SK-N-SH (cell line): ENCODE results near the gene PIPOX. TPM values are rescaled to one million over a fixed set of nuclear protein-coding genes. Genes with fewer than 3 reads are reported as not detected.

Experiments used
- CTCF ChIA-PET: fragments of 300-600, 350-600 bp; formaldehyde crosslinking; extraction: SDS; loops from one replicate; lab custom pipeline; 2021; lab: Yijun Ruan, JAX
- POLR2A ChIA-PET: fragments of 350-600 bp; sonication (Branson Sonifier 250); formaldehyde crosslinking; extraction: SDS; loops from one replicate; lab custom pipeline; 2020; ENCODE audit warnings: antibody characterized with exemption, inconsistent platforms; lab: Yijun Ruan, JAX
- DNase-seq: peaks from one replicate; pipeline ENCODE4 v3.0.0; 2012
- H2AFZ ChIP-seq: fragments of 200-600 bp; sonication (generic); 2 replicates; pipeline ENCODE4 v1.8.1; 2016; ENCODE audit warnings: antibody characterized with exemption, mild to moderate bottlenecking, low read depth
- H3F3A ChIP-seq: fragments of 200-600 bp; sonication (generic); replicated peaks from 2 replicates; pipeline ENCODE3; 2016; ENCODE audit warnings: antibody characterized with exemption, mild to moderate bottlenecking; ENCODE audit not compliant: insufficient read depth
- H3K27ac ChIP-seq, 2 experiments: fragments of 200-500 bp in 1 of 2; fragments of 200-600 bp in 1 of 2; sonication (Bioruptor generic) in 1 of 2; sonication (generic), shearing (Covaris generic) in 1 of 2; 2 replicates each; pipeline versions ENCODE4 v1.5.1 to v1.6.1; 2014 to 2016; ENCODE audit warnings: low read depth in 2 of 2, inconsistent platforms in 1 of 2, low read length in 1 of 2, mild to moderate bottlenecking in 1 of 2, mixed read lengths in 1 of 2
- H3K27me3 ChIP-seq: fragments of 200-600 bp; sonication (generic), shearing (Covaris generic); 2 replicates; pipeline ENCODE4 v1.6.1; 2016; ENCODE audit warnings: mixed run types; ENCODE audit not compliant: insufficient read depth
- H3K36me3 ChIP-seq, 2 experiments: fragments of 200-500 bp in 1 of 2; fragments of 200-600 bp in 1 of 2; sonication (Bioruptor generic) in 1 of 2; sonication (generic) in 1 of 2; replicated peaks in 1 of 2; 2 replicates each; pipeline versions ENCODE3 to v1.5.1; 2014 to 2016; ENCODE audit warnings: low read length in 1 of 2, mild to moderate bottlenecking in 1 of 2; ENCODE audit not compliant: insufficient read depth in 2 of 2, control insufficient read depth in 1 of 2
- H3K4me1 ChIP-seq, 2 experiments: fragments of 200-500 bp in 1 of 2; fragments of 200-600 bp in 1 of 2; sonication (Bioruptor generic) in 1 of 2; sonication (generic), shearing (Covaris generic) in 1 of 2; 2 replicates each; pipeline versions ENCODE4 v1.5.1 to v1.6.1; 2014 to 2016; ENCODE audit warnings: low read depth in 1 of 2, low read length in 1 of 2, mixed run types in 1 of 2; ENCODE audit not compliant: insufficient read depth in 2 of 2, control insufficient read depth in 1 of 2
- H3K4me2 ChIP-seq: fragments of 200-600 bp; sonication (generic), shearing (Covaris generic); 2 replicates; pipeline ENCODE4 v1.6.1; 2017; ENCODE audit warnings: mixed run types
- H3K4me3 ChIP-seq, 2 experiments: fragments of 200-500 bp in 1 of 2; fragments of 200-600 bp in 1 of 2; sonication (Bioruptor generic) in 1 of 2; sonication (generic), shearing (Covaris generic) in 1 of 2; 2 replicates each; pipeline versions ENCODE4 v1.5.1 to v1.8.1; 2014 to 2016; ENCODE audit warnings: low read depth in 2 of 2, inconsistent platforms in 1 of 2, low read length in 1 of 2, mild to moderate bottlenecking in 1 of 2, mixed read lengths in 1 of 2, moderate library complexity in 1 of 2
- H3K79me2 ChIP-seq: fragments of 200-600 bp; sonication (generic); 2 replicates; pipeline ENCODE4 v1.8.1; 2017; ENCODE audit warnings: mild to moderate bottlenecking; ENCODE audit not compliant: insufficient read depth
- H3K9ac ChIP-seq: fragments of 200-600 bp; sonication (generic); 2 replicates; pipeline ENCODE4 v1.6.1; 2017; ENCODE audit warnings: mixed run types
- H3K9me2 ChIP-seq: fragments of 200-600 bp; sonication (generic); 2 replicates; pipeline ENCODE4 v1.6.1; 2017; ENCODE audit warnings: mixed run types
- H3K9me3 ChIP-seq: fragments of 200-600 bp; sonication (generic); 2 replicates; pipeline ENCODE4 v1.6.1; 2017; ENCODE audit warnings: mixed run types, mild to moderate bottlenecking, moderate library complexity
- H4K20me1 ChIP-seq: fragments of 200-600 bp; sonication (generic); 2 replicates; pipeline ENCODE4 v1.6.1; 2017; ENCODE audit warnings: mild to moderate bottlenecking, mixed run types; ENCODE audit not compliant: insufficient read depth
- CTCF ChIP-seq: fragments of 200-600 bp; sonication (generic); IDR thresholded peaks from 2 replicates; pipeline ENCODE4 v1.6.1; 2017; ENCODE audit warnings: antibody characterized with exemption, mild to moderate bottlenecking, moderate library complexity
- ELF1 ChIP-seq: IDR thresholded peaks from 2 replicates; pipeline ENCODE4 v1.4.0; 2012
- EZH2phosphoT487 ChIP-seq: fragments of 200-600 bp; sonication (generic); IDR thresholded peaks from 2 replicates; pipeline ENCODE4 v1.6.1; 2017; ENCODE audit warnings: low read depth, mixed run types, mild to moderate bottlenecking, antibody characterized with exemption, moderate library complexity, borderline replicate concordance
- FOSL2 ChIP-seq: IDR thresholded peaks from 2 replicates; pipeline ENCODE4 v1.4.0; 2012; ENCODE audit warnings: low read depth, mild to moderate bottlenecking, moderate library complexity, borderline replicate concordance
- GATA2 ChIP-seq: sonication (generic); formaldehyde crosslinking; IDR thresholded peaks from 2 replicates; pipeline ENCODE4 v1.5.0; 2020; ENCODE audit warnings: mild to moderate bottlenecking, missing genetic modification reagents
- IRF3 ChIP-seq: fragments of 150-350 bp; IDR thresholded peaks from 2 replicates; pipeline ENCODE4 v1.6.1; 2016; ENCODE audit warnings: mild to moderate bottlenecking, low read depth, low read length
- MAX ChIP-seq: IDR thresholded peaks from 2 replicates; pipeline ENCODE4 v1.4.0; 2012; ENCODE audit warnings: low read depth
- NFIC ChIP-seq: IDR thresholded peaks from 2 replicates; pipeline ENCODE4 v1.4.0; 2012; ENCODE audit warnings: borderline replicate concordance
- PBX3 ChIP-seq: IDR thresholded peaks from 2 replicates; pipeline ENCODE4; 2012
- RAD21 ChIP-seq: IDR thresholded peaks from 2 replicates; pipeline ENCODE4 v1.6.1; 2012; ENCODE audit warnings: mild to moderate bottlenecking, low read length
- RCOR1 ChIP-seq: fragments of 150-350 bp; IDR thresholded peaks from 2 replicates; pipeline ENCODE4 v1.6.1; 2017; ENCODE audit warnings: antibody characterized with exemption, low read length
- RFX5 ChIP-seq: IDR thresholded peaks from 2 replicates; pipeline ENCODE4 v1.6.1; 2012; ENCODE audit warnings: mild to moderate bottlenecking, improper control_type of control experiment, low read length
- RXRA ChIP-seq: IDR thresholded peaks from 2 replicates; pipeline ENCODE4 v1.4.0; 2012; ENCODE audit warnings: low read depth, mild to moderate bottlenecking, borderline replicate concordance
- SIN3A ChIP-seq: IDR thresholded peaks from 2 replicates; pipeline ENCODE4 v1.6.1; 2012; ENCODE audit warnings: low read depth, mild to moderate bottlenecking, low read length, moderate library complexity, borderline replicate concordance
- SMC3 ChIP-seq: IDR thresholded peaks from 2 replicates; pipeline ENCODE4 v1.6.1; 2012; ENCODE audit warnings: low read depth, low read length, improper control_type of control experiment
- USF1 ChIP-seq: IDR thresholded peaks from 2 replicates; pipeline ENCODE4 v1.4.0; 2012; ENCODE audit warnings: low read depth, borderline replicate concordance
- WGBS: methylation state at CpG from one replicate; pipeline ENCODE4 v1.1.6; 2017; ENCODE audit warnings: low lambda C conversion rate; 5-methylcytosine and 5-hydroxymethylcytosine counted together
- polyA plus RNA-seq, 3 experiments: library from polyadenylated mRNA; depleted of rRNA; stranded (reverse); fragments of >200 nt; gene quantifications; 2 replicates each; pipeline ENCODE4 v1.2.3, GENCODE V29; 2012

Gene PIPOX
- polyA plus RNA-seq, 1 of the 3 experiments (the other 2 are of a cell fraction) = 0.31 TPM

- no peaks in the 10 kb centered on the region for H3K79me2 ChIP-seq
- no peaks in the 10 kb centered on the region for H3F3A ChIP-seq
- no peak overlapping the region for H3K4me3 ChIP-seq
- ChIA-PET CTCF (interaction anchor here (0.6 to 2.0 kb wide), 5 partner anchors 13 to 124 kb away, joined by 3 to 5 read pairs (median 3); no protein-coding TSS in a partner anchor), POLR2A (interaction anchor here (1.1 kb wide), 1 partner anchor 29 kb away, joined by 3 read pairs; no protein-coding TSS in a partner anchor)
- WGBS = 90% methylated on average over 7 of the region's 7 CpGs
- TF ChIP-seq SIN3A (no peak), MAX (no peak), GATA2 (CRISPR knock-in tag) (no peak), FOSL2 (no peak), SMC3 (no peak), RXRA (no peak), IRF3 (no peak), CTCF (no peak), RAD21 (no peak)
- H3K27me3 ChIP-seq = no peaks in the 10 kb centered on the region
- H3K9me2 ChIP-seq = no peaks in the 10 kb centered on the region
- no peaks in the 10 kb centered on the region for H3K9me3 ChIP-seq
- H3K36me3 ChIP-seq = peaks cover 0 to 9% of the 10 kb centered on the region in 2 experiments
- no peak overlapping the region for H3K4me2 ChIP-seq
- DNase-seq = no peak
- peaks cover 0 to 12% of the 10 kb centered on the region in 2 experiments; a peak in 1 of 4 replicates for H3K4me1 ChIP-seq
- no peaks in the 10 kb centered on the region for H4K20me1 ChIP-seq
- H2AFZ ChIP-seq = no peak overlapping the region
- H3K27ac ChIP-seq = no peak overlapping the region
- no peak overlapping the region for H3K9ac ChIP-seq
Observed at GRCh38 chr17:29077320-29077719, 34.4 kb downstream of the PIPOX start.

- H3K4me3 ChIP-seq = no peak overlapping the region
- H3K9me2 ChIP-seq = no peaks in the 10 kb centered on the region
- H3K9me3 ChIP-seq = no peaks in the 10 kb centered on the region
- H3K27ac ChIP-seq = no peak overlapping the region
- no peaks in the 10 kb centered on the region for H3K27me3 ChIP-seq
- no peak for DNase-seq
- CTCF ChIA-PET = interaction anchor here (1.0 to 2.8 kb wide), 5 partner anchors 31 to 125 kb away, joined by 3 to 10 read pairs (median 7); no protein-coding TSS in a partner anchor
- 92% methylated on average over 8 of the region's 9 CpGs for WGBS
- H3K4me1 ChIP-seq = peaks cover 0 to 12% of the 10 kb centered on the region in 2 experiments; a peak in 1 of 4 replicates
- no peaks in the 10 kb centered on the region for H3K79me2 ChIP-seq
- no peak overlapping the region for H3K4me2 ChIP-seq
- no peaks in the 10 kb centered on the region for H3F3A ChIP-seq
- no peaks in the 10 kb centered on the region for H4K20me1 ChIP-seq
- no peak overlapping the region for H2AFZ ChIP-seq
- H3K36me3 ChIP-seq = peaks cover 0 to 9% of the 10 kb centered on the region in 2 experiments
- POLR2A ChIA-PET = no interaction called here
- H3K9ac ChIP-seq = no peak overlapping the region
- TF ChIP-seq RCOR1 (no peak), NFIC (no peak), EZH2phosphoT487 (no peak), ELF1 (no peak), USF1 (no peak), RFX5 (no peak), PBX3 (no peak), RXRA (no peak)
Observed at GRCh38 chr17:29078183-29079045, 35.5 kb downstream of the PIPOX start.
